NCI-H526 treated with DMSO at 0.1 percent for 48 hours (cell line): ENCODE data around the gene ATOH8.

Experiments
- DNase-seq: peaks from one replicate; lab custom pipeline; 2025; lab: John Stamatoyannopoulos, UW

Gene ATOH8

DNA sequence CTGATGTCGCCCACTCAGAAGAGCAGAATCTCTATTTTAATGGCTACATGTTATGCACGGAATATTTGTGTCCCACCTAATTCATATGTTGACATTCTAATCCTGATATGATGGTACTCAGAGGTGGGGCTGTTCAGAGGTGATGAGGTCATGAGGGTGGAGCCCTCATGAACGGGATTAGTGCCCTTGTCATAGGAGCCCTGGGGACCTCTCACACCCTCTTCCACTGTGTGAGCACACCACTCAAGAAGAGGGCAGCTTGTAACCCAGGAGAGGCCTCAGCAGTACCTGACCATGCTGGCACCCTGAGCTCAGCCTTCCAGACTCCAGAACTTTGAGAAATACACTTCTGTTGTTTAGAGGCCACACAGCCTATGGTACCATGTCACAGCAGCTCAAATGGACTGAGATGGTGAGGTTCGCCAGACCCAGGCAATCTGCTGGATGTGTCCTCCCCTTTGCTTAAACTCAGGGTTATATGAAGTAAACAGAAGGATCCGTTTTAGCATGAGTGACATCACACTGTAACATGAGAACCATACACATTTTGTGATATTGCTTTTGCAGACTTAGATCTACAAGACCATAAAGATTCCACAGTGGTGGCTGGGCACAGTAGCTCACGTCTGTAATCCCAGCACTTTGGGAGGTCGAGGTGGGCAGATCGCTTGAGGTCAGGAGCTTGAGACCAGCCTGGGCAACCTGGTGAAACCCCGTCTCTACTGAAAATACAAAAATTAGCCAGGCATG, 48.7 kb downstream of the ATOH8 start:
- no peak for DNase-seq

DNA sequence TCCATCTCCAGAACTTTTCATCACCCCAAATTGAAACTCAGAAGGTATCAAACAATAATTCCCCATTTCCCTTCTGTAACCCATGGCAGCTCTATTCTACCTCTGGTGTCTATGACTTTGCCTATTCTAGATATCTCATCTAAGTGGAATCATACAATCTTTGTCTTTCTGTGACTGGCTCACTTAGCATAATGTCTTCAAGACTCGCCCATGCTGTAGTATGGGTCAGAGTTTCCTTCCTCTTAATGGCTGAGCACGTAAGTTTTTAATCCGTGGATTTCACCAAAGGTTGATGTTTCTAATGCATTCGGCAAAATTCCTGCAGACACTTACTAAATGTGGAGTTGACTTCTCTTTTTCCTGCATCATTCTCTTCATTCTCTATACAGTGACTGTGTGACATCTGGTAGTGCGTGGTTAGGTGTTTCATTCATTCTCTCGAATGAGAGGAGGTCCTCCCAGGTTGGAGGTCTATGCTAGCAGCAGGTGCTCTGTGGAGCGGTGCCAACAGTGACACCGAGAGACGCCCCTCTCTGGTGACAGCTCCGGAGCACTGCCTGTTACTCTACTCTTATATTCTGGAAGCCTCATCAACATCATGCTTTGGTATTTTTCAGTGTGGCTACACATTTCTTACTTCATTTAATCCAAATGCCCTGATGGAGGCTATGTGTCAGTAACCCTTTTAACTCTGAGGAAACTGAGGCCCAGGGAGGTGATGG, 50.1 kb downstream of the ATOH8 start:
- no peak for DNase-seq

GRCh38 chr2:85804583-85804982, 50.8 kb downstream of the ATOH8 start:
- no peak for DNase-seq

DNA sequence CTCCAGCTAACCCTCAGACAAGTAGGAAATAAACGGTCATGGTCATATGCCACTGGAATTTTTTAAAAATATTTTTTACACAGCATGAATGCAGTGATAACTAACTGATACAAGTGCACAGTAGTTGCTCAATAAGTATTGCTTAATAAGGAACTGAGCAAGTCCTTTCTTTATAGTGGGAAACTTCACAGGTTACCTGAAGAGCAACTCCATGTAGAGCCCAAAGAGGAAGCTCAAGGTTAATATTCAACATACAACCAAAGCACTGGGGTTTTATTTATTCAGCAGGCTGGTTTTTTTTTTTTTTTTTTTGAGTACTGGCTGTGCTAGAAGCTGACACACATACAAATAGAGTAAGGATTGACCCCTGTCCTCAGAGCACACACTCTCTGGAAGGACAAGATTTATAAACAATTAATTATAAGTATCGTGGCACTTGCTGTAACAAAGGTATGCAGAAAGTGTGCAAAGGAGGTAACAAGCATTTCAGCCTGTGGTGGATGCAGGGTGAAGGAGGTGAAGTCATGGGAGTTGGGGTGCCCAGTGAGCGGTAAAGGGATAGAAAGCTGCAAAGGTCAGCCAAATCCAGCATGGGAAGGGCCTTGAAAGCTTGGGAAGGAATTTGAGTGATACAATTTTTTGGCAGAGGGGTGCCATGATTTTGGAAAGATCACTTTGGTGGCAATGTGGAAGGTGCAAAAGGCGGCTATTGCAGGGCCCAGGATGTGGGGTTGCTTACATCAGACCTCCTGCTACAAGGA, 52.7 kb downstream of the ATOH8 start:
- no peak for DNase-seq

GRCh38 chr2:85807756-85808155, 54.0 kb downstream of the ATOH8 start:
- no peak for DNase-seq

- no peak for DNase-seq
Measured at GRCh38 chr2:85810371-85811179, 56.8 kb downstream of the ATOH8 start.

GRCh38 chr2:85811180-85812093, 57.6 kb downstream of the ATOH8 start:
- no peak for DNase-seq

DNA sequence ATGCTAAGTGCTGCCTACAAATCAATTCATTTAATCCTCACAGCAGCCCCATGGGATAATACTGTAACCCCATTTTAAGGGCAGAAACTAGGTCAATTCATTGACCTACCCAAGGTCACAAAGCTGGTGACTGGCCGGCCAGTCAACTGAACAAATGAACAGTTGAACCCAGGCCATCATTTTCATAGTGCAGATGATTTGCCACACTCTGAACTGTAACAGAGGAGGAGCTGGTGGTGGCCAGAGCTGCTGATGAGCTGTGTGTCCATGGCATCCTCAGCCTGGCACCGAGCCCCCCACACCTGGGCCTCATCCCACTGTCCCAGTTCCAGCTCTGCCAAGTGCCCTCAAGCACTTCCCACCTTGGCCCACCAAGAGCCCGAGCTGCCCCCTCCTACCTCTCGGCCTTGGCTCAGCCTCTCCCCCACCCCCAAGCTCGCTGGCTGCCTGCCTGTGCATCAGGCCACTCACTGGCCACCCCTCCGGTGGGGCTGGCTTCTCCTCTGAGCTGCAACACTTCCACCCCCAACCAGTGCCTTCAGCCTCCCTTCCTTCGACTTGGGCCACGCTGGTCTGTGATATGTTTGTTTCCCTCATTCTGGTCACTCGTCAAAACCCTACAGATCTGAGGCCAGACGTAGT, 58.4 kb downstream of the ATOH8 start:
- no peak for DNase-seq

DNA sequence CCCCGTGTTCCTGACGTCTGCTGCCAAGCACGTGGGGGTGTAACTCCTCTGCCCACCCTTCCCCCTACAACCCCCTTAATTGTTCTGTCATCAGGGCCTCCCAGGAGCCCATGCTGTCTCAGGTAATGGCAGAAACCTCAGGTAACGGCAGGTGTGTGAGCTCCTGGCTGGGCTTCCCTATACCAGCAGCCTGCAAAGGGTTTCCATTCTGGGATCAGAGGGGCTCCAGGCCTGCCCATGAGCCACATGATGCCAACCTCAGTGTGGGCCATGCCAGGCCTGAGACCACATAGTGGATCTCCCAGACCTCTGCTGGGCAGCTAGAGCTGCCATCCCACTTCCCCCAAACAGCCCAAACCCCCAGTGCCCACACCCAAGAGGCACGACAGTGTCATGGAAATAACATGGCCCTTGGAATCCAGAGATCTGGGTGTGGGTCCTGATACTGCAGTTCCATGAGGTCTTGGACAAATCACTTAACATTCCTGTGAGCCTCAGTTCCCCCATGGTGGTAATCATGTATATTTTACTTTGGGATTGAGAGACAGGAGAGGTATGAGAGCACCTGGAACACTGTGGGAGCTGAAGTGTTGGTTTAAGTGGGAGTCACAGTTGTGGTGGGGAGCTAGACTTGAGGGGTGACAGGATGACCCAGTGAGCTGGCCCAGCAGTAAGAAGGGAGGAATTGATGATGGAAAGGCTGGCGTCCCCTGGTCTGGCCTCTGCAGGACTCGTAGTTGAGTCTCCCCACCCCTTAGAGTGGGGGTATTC, 59.6 kb downstream of the ATOH8 start:
- no peak for DNase-seq

- peak; percentile 53 for DNase-seq
Measured at GRCh38 chr2:85813982-85814801, 60.4 kb downstream of the ATOH8 start.

GRCh38 chr2:85814802-85815550, 61.2 kb downstream of the ATOH8 start:
- no peak for DNase-seq

DNA sequence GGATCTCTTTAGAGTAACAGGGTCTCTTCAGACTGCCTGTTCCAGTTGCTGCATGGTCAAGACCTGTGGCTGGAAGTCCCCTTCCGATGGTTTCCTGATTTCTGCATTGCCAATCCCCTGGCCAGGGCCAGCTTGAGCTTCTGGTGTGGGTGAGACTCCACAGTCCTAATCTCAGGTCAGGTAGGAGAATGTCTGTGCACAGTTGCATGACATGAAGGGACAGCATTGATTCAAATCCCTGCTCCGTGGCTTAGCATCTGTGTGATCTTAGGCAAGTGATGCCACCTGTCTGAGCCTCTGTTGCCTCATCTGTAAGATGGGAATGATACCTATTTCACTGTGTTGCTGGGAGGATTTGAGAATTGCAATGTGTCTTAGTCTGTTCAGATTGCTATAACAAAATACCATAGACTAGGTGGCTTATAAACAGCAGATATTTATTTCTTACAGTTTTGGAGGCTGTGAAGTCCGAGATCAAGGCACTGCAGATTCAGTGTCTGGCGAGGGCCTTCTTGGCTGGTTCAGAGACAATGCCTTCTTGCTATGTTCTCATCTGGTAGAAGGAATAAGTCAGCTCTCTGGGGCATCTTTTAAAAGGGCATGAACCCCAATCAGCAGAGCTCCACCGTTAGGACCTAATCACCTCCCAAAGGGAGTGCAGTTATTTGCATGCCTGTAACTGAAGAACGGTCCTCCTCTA, 66.2 kb downstream of the ATOH8 start:
- peak; percentile 3 for DNase-seq

DNA sequence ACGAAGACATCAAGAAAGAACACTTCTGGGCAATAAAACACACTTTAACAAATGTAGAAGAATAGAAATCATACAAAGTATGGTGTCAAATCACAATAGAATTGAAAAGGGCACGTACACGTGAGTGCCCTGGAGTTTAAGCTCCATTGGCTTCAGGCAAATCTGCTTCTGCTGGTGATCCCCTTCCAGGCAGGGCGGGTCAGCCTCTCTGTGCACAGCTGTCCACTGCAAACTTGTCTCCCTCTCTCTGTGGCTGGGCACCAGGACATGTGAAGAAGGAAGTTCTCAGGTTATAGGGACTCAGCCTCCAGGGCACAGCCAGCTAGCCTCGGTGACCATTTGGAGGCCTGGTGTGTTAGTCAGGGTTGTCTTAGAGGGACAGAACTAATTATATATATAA, 69.0 kb downstream of the ATOH8 start:
- DNase-seq = no peak

DNA sequence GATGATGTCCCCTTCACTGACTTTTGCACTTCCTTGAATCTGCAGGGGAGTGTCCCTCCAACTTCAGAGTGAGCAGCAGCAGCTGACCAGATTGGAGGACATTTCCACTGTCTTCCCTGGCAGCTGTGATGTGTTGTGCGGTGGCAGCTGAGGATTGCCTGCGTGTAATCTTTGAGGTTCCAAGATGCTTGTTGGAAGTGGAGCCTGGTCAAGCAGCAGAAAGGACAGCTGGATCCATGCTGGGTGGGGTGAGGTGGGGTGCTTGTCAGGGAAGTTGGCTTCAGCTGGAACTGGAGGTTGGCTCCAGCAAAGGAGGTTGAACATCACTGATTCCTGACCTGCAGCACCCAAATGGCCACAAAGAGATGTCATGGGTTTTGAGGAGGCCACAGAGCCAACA, 70.2 kb downstream of the ATOH8 start:
- DNase-seq = no peak

GRCh38 chr2:85826990-85827878, 73.4 kb downstream of the ATOH8 start:
- DNase-seq = peak; percentile 27

DNA sequence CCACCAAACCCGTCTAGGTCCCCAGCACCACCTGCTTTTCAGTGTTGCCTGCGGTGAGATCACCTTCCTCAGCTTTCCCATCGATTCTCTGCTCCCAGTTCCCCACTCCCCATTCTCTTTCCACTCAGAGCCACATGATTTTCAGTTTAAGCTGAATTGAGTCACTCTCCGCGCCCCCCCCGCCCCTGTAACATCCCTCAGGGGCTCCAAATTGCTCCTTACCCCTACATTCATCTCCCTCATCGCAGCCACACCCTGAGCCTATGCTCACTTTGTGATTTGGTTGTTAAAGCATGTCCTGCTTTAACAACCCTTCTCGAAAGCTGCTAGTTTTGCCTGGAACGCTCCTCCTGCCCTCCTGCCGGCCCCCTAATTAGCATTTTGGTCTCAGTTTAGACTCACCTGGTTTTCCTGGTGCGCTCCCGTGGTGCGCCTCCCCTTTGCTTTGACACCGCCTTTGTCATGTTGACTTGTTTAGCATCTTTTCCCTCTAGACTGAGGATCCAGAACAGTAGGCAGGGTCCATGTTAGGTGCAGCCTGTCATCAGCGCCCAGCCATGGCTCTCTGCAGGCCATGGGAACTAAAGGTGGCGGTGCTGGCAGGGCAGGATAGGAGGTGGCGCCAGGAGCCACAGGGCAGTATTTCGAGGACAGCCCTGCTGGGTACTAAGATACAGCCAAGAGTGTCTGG, 74.2 kb downstream of the ATOH8 start:
- no peak for DNase-seq
